Endometrium (tissue), 2 donors: Measurements from ENCODE around the gene AGAP1.

Source experiments
- FAIRE-seq: peaks from 2 replicates; lab custom pipeline; 2012; peaks lifted over from hg19 to GRCh38; lab: Jason Lieb, UNC
- donor health status: control.
- donor health status: control.

The AGAP1 gene

DNA sequence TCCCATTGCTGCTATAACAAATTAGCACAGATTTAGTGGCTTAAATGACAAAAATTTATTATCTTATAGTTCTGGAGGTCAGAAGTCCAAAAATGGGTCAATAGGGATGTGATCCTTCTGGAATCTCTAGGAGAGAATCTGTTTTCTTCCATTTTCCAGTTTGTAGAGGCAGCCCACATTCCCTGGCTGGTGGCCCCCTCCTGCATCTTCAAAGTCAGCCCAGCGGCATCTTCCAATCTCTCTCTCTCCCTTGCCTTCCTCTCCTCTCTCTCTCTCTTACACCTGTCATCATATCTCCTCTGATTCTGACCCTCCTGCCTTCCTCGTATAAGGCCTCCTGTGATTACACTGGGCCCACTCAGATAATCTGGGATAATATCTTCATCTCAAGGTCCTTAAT lies 3.9 kb upstream of the AGAP1 start:
- FAIRE-seq = no peak

GRCh38 chr2:235492850-235493344 lies 946 bp upstream of the AGAP1 start:
- no peak for FAIRE-seq

GRCh38 chr2:235493402-235493774 lies 455 bp upstream of the AGAP1 start:
- no peak for FAIRE-seq

- no peak for FAIRE-seq
Observed at GRCh38 chr2:235494716-235495372, 1.0 kb downstream of the AGAP1 start.

- no peak for FAIRE-seq
Observed at GRCh38 chr2:235495373-235496238, 1.8 kb downstream of the AGAP1 start.

DNA sequence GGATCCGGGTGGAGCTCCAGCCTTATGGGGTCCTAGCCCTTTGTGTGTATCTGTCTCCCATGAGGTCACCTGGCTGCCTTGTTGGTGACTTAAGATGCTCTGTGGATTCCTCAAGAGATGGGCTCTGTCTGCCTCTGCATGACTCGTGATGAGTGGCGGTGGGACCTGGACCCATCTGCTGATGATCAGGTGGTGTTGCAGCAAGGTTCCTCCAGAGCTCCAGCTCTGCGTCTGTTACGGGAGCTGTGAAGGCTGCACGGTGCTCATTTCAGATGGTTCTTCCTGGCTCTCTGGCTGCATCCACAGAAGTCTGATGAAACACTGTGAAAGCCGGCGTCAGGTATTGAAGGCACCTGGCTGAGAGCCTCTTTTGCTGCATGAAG lies 2.4 kb downstream of the AGAP1 start:
- FAIRE-seq = no peak

DNA sequence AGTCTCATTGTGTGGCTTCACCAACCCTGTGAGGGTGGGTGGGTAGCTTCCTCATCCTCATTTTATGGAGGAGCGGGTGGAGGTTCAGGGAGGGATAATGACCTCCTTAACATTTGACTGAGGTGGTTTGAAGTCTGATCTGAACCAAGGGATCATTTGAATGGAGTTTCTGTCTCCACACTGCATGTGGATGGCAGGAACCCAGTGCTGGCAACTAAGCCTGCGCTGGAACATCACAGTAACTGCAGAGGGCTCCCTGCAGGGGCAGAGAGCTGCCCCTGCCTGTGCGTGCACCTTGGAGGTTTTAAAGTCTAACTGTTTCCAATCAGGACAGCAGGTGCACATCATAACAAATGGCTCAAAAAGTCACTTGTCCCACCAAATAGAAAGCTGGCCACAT lies 3.3 kb downstream of the AGAP1 start:
- FAIRE-seq = no peak

- no peak for FAIRE-seq
Observed at GRCh38 chr2:235498541-235498940, 4.7 kb downstream of the AGAP1 start.

GRCh38 chr2:235498946-235499812 lies 5.3 kb downstream of the AGAP1 start:
- FAIRE-seq = no peak

DNA sequence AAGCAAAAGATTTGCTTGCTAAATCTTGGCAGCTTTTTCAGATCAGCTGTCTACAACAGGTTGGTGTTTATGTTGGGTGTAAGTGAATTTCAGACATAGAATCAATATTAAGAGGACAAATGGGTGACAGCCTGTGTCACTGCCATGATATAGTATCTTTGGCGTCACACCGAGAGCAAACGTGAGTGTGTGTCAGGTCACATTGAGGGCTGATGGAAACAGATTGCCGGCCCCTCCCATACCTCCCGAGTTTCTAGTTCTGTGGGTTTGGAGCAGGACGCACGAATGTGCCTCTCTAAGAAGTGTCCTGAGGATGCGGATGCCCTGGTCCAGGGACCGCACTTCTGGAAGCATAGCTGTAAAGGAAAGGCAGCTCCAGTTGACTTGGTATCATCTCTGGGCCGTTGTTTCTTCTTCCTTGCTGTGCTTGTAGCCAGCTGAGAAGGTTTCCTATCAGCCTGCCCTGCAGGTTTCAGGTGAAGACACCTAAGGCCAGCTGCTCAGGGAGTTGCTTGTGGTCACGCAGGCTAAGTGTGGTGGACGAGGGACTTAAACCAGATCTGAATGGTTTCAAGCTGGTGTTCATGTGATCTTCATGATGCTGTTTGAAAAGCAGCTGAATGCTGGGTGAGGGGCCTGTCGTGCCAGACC lies 6.4 kb downstream of the AGAP1 start:
- FAIRE-seq = no peak

- no peak for FAIRE-seq
Observed at GRCh38 chr2:235500761-235501672, 7.2 kb downstream of the AGAP1 start.

DNA sequence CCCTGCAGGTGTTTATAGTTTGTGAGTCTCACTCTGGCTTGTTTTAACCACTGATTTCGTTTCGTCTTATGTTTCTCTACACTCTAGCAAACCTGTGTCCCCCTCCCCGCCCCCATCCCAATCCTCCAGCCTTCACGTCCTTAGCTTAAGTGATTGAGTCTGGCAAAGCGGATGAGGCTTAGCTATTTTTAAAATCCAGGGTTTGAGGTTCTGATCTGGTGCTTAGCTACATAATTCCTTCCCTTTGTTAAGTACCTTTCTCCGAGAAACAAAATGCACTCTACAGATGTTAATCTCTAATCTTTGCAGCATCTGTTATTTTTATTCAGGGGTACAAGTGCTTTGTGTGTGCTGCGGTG lies 7.8 kb downstream of the AGAP1 start:
- FAIRE-seq = no peak

DNA sequence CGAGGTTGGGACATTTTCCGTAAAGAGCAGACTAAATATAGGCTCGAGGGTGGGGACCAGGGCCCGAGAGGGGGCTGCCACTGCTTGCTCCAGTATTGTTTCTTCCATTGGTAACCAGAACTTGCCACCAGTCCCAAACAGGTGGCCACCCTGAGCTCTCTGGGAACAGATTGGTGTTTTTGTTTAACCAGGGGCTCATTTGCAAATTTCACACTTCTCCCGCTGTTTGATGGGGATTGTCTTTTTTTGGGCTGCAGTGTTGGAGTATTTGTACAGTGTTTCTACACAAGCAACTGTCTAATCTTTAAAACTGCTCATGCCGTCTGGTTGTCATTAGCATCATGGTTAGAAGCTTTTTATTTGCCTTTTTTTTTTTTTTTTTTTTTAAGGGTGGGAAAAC lies 8.5 kb downstream of the AGAP1 start:
- FAIRE-seq = no peak

GRCh38 chr2:235504441-235505180 lies 10.8 kb downstream of the AGAP1 start:
- no peak for FAIRE-seq

- FAIRE-seq = no peak
Observed at GRCh38 chr2:235505181-235505741, 11.4 kb downstream of the AGAP1 start.

DNA sequence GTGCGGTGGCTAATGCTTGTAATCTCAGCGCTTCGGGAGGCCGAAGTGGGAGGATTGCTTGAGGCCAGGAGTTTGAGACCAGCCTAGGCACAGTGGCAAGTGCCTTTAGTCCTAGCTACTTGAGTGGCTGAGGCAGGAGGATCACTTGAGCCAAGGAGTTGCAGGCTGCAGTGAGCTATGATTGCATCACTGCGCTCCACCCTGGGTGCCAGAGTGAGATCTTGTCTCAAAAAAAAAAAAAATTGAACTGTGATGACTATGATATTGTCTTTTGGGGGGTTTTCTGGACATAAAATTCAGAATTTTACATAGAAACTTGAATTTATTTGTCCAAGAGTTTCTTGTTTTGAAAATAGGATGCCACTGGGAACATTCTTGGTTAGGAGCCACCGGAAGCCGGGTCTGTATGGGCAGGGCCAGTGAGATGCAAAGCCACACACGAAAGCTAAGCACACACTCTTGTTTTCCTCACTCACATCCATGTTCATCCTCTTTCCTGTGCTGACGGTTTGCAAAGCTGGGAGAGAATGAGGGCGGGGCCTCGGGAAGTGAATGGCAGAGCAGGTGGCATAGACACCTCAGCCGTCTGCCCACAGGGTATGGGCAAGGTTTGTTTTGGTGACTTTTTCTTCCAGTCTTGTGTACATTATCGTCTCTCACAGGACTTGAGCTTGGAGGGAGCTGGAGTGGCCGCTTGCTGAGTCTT lies 12.6 kb downstream of the AGAP1 start:
- FAIRE-seq = no peak

DNA sequence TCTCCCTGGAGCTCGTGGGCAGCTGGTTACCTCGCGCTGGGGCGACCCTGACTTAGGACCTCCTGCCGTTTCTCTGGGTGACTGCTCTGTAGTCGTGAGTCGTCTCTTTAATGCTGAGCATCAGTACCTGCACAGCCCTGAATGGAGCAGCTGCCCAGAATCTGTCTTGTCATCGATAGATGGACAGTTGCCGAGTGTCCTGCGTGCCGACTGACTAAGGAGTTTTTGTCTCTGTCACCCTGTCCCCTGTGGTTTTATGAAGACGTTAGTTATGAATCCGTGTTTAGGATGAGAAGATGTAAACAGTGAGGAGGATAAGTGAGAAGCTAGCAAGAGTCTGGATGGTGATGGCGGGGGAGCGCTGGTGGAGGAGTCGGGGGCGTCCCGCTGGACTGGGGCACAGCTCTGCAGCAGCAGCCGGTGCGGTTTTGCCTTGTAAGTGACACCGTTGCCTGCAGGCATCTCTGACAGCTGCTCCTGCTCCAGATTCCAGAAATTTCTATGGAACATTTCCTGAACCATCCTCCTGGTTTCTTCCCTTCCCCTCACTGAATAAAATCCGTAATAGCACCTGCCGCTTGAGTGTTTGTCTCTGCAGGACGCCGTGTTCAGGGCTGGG lies 13.3 kb downstream of the AGAP1 start:
- FAIRE-seq = no peak

DNA sequence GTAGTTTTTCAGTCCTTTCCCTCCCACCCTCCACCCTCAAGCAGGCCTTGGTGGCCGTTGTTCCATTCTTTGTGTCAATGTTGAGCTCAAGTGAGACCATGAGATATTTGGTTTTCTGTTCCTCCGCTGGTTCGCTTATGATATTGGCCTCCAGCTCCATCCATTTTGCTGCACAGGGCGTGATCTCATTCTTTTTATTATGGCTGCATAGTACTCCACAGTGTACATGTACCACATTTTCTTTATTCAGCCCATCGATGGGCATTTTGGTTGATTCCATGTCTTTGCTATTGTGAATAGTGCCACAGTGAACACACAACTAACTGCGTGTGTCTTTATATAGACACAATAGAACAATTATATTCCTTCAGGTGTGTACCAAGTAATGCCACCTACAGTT lies 14.1 kb downstream of the AGAP1 start:
- FAIRE-seq = no peak
